Adrenal gland (tissue), 12 donors: ENCODE results near the gene INSL3. TPM values are rescaled to one million over a fixed set of nuclear protein-coding genes. Genes with fewer than 3 reads are reported as not detected.
A peak's percentile ranks its signal among the peaks of the same experiment; 100 is the strongest.

Experiments used
- DNase-seq, 7 donors: peaks; one replicate each; pipeline ENCODE4 v3.0.0-alpha.2; 2019 to 2020
- H3K27ac ChIP-seq, 5 donors: fragments of 200-600 bp; sonication (generic) in 4 of 5; 1 replicate in 3 of 5; 2 replicates in 2 of 5; pipeline versions ENCODE4 v1.5.1 to v1.8.0; 2016 to 2020; ENCODE audit warnings: mild to moderate bottlenecking in 1 of 5
- H3K27me3 ChIP-seq: fragments of 200-600 bp; 2 replicates; pipeline ENCODE4 v1.8.0; 2021
- H3K36me3 ChIP-seq, 2 donors: fragments of 200-600 bp; replicated peaks in 1 of 2; 1 replicate in 1 of 2; 2 replicates in 1 of 2; pipeline versions ENCODE4 v1.5.1 to v1.8.0; 2018 to 2022
- H3K4me1 ChIP-seq, 2 donors: fragments of 200-600 bp; replicated peaks in 1 of 2; 1 replicate in 1 of 2; 2 replicates in 1 of 2; pipeline versions ENCODE4 v1.5.1 to v1.8.0; 2018 to 2021
- H3K4me3 ChIP-seq, 4 donors: fragments of 200-600 bp; sonication (generic) in 3 of 4; one replicate each; pipeline ENCODE4 v1.5.1; 2016 to 2018
- H3K9me3 ChIP-seq, 3 donors: fragments of 200-600 bp; sonication (generic) in 1 of 3; replicated peaks in 1 of 3; 1 replicate in 2 of 3; 2 replicates in 1 of 3; pipeline versions ENCODE4 v1.5.1 to v1.8.0; 2016 to 2021
- POLR2A ChIP-seq, 2 donors: fragments of 450-650 bp; IDR thresholded peaks; one replicate each; pipeline ENCODE4 v1.6.1; 2017; ENCODE audit warnings: antibody characterized with exemption in 2 of 2, mild to moderate bottlenecking in 2 of 2, moderate library complexity in 1 of 2
- WGBS, 4 donors: extraction: QIAGEN DNeasy Blood & Tissue Kit in 2 of 4; methylation state at CpG; one replicate each; pipeline versions ENCODE4 v1.1.5 to v1.1.7; 2013 to 2017; 5-methylcytosine and 5-hydroxymethylcytosine counted together
- intact Hi-C, 2 donors: fragments of 100-400 bp; cut with DNase I; formaldehyde crosslinking; loops; one replicate each; pipeline versions ENCODE4 v1.14.1 to v1.15.0; 2022 to 2023
- polyA plus RNA-seq, 3 donors: library from polyadenylated mRNA; stranded (reverse); fragments of 200-250 nt in 2 of 3; fragments of 350-450 nt in 1 of 3; fragmentation: Illumina TruSeq in 1 of 3; extraction: RNeasy Lipid Tissue Mini Kit (QIAGEN cat#74804) in 1 of 3; gene quantifications; one replicate each; pipeline ENCODE4 v1.2.3, GENCODE V29; 2013 to 2014
- total RNA-seq, 9 donors: library from RNA; depleted of rRNA in 4 of 9; stranded (reverse); fragments of >200 nt in 4 of 9; fragments of 120-200 nt in 1 of 9; fragmentation: NEBNext Ultra II Directional in 1 of 9; extraction: Animal tissue kit (Norgen Biotek cat#: 25700) in 1 of 9; gene quantifications; one replicate each; pipeline versions ENCODE4 v1.1.0 to v1.2.4, GENCODE V29; 2013 to 2023
- TF ChIP-seq, protein P1 (sequence below), 6 experiments: fragments of 450-650 bp in 4 of 6; fragments of 200-600 bp in 2 of 6; sonication (generic) in 1 of 6; IDR thresholded peaks; 1 replicate in 5 of 6; 2 replicates in 1 of 6; pipeline versions ENCODE4 v1.5.1 to v1.8.0; 2016 to 2021; ENCODE audit warnings: antibody characterized with exemption in 6 of 6, mild to moderate bottlenecking in 2 of 6, moderate library complexity in 1 of 6
- donor health status: healthy with polysubstance abuse.
- donor health status: Bipolar disorder and iron deficiency.
- donor health status: DM: yes; HTN: yes; CAD: no.
- donor health status: DM: no; HTN: no; CAD: no.
- donor health status: DM: no; HTN: no; CAD: no.
- donor health status: DM: yes; HTN: yes; CAD: no.

Gene INSL3
- total and polyA plus RNA-seq, 12 donors = 0.17 to 0.40 (median 0.28) TPM; not detected in 8

DNA sequence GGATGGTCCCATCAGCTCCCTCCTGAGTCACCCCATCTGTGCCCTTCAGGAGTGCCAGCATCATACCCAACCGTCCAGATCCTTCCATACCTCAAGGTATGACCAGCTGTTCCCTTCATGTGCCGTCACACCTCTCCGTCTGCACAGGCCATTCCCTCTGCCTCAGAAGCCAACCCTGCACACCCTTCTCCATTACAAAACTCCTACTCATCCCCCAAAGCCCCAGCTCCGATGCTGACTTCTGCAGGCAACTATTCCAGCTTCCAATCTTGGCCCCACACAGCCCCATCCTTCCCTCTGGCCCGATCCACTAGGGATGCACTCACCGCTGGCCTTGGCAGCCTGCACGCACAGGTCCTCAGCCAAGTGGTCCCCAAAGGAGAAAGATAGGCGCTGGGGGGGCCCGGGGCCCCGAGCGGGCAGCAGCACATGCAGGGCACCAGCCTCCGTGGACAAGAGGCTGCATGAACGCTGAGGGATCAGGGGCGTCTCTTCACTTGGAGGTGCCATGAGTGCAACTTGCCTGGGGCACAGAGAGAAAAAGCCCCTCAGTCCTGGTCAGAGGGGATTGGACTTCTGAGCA lies 22.7 kb upstream of the INSL3 start:
- no peak overlapping the region for H3K27ac ChIP-seq
- H3K27me3 ChIP-seq = no peaks in the 10 kb centered on the region
- no peaks in the 10 kb centered on the region for H3K9me3 ChIP-seq
- DNase-seq = no peak
- WGBS, 4 donors = 77 to 86% (median 81%) methylated on average over 10 to 14 of the region's 14 CpGs
- intact Hi-C loops = no loop called here
- H3K36me3 ChIP-seq = no peaks in the 10 kb centered on the region
- peaks cover 0 to 4% of the 10 kb centered on the region in 2 donors for H3K4me1 ChIP-seq
- H3K4me3 ChIP-seq = no peak overlapping the region
- TF ChIP-seq POLR2A (IDR thresholded peaks at IDR 0.05) = no peak
- TF ChIP-seq, protein P1, sequence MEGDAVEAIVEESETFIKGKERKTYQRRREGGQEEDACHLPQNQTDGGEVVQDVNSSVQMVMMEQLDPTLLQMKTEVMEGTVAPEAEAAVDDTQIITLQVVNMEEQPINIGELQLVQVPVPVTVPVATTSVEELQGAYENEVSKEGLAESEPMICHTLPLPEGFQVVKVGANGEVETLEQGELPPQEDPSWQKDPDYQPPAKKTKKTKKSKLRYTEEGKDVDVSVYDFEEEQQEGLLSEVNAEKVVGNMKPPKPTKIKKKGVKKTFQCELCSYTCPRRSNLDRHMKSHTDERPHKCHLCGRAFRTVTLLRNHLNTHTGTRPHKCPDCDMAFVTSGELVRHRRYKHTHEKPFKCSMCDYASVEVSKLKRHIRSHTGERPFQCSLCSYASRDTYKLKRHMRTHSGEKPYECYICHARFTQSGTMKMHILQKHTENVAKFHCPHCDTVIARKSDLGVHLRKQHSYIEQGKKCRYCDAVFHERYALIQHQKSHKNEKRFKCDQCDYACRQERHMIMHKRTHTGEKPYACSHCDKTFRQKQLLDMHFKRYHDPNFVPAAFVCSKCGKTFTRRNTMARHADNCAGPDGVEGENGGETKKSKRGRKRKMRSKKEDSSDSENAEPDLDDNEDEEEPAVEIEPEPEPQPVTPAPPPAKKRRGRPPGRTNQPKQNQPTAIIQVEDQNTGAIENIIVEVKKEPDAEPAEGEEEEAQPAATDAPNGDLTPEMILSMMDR (IDR thresholded peaks at IDR 0.05) = no peak

DNA sequence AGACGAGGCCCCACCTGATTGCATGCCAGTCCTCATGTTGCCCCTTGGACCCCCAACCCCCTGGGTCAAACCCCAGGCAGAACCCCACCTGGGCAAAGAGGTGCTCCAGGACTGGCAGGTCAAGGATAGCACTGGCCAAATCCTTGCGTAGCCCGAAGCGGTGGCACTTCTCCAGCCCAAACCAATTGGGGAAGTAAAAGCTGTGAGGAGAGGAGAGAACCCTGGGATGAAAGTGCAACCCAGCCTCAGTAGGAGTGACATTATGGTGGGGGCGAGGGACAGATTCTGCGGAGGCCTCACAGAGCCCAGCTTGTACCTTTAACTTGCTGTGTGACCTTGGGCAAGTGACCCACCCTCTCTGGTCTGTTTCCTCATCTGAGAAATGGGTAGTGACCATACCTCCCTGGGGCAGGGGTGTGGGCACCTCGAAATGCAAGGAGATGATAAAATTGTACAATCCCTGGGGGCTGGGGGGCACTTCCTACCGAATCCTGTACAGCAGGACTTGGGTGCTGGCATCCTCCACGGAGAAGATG lies 22.0 kb upstream of the INSL3 start:
- intact Hi-C loops = no loop called here
- Histone ChIP-seq H3K36me3 (no peaks in the 10 kb centered on the region), H3K27me3 (no peaks in the 10 kb centered on the region), H3K27ac (no peak overlapping the region), H3K4me3 (no peak overlapping the region), H3K9me3 (no peaks in the 10 kb centered on the region), H3K4me1 (peaks cover 0 to 4% of the 10 kb centered on the region in 2 donors)
- 76 to 83% (median 81%) methylated on average over 8 to 9 of the region's 9 CpGs for WGBS, 4 donors
- no peak for DNase-seq
- TF ChIP-seq, protein P1 (IDR thresholded peaks at IDR 0.05) = no peak
- TF ChIP-seq POLR2A (IDR thresholded peaks at IDR 0.05) = no peak

DNA sequence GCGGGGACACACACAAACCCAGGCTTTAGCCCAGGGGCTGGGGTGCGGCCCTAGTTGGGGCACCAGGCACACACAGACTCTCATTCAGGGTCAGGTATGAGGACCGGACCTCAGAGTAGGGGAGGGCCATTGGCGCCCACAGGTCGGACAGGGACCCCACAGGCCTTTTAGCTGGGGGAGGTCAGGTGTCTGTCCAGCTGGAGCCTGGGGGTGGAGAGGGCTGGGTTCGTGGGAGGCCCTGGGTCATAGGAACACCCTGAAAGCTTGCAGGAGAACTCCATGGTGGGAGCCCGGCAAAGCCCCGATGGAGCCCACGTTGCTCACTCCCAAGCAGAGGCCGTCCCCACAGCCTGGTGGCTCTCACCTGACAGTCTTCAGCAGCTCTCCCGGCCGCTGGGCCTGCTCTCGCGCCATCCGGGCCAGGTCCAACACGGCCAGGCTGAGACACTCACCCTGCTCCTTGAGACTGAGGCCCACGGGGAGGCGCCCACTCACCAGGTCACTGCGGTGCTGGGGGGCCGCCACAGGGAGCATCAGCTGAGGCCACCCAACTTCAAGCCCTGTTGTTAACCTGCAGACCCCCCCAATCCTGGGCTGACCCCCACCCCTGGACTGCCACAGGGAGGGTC lies 21.5 kb upstream of the INSL3 start:
- no peak for DNase-seq
- Histone ChIP-seq H3K9me3 (no peaks in the 10 kb centered on the region), H3K4me1 (peaks cover 0 to 4% of the 10 kb centered on the region in 2 donors), H3K4me3 (peak overlapping the region in 1 of 4 donors; percentile 9), H3K27me3 (no peaks in the 10 kb centered on the region), H3K27ac (peak overlapping the region in 2 of 5 donors; percentile 27 to 50), H3K36me3 (peaks cover 0 to 5% of the 10 kb centered on the region in 2 donors)
- intact Hi-C loops = no loop called here
- no peak for TF ChIP-seq POLR2A (IDR thresholded peaks at IDR 0.05)
- TF ChIP-seq, protein P1 (IDR thresholded peaks at IDR 0.05) = no peak
- 46 to 63% (median 58%) methylated on average over 5 to 20 of the region's 20 CpGs for WGBS, 4 donors

DNA sequence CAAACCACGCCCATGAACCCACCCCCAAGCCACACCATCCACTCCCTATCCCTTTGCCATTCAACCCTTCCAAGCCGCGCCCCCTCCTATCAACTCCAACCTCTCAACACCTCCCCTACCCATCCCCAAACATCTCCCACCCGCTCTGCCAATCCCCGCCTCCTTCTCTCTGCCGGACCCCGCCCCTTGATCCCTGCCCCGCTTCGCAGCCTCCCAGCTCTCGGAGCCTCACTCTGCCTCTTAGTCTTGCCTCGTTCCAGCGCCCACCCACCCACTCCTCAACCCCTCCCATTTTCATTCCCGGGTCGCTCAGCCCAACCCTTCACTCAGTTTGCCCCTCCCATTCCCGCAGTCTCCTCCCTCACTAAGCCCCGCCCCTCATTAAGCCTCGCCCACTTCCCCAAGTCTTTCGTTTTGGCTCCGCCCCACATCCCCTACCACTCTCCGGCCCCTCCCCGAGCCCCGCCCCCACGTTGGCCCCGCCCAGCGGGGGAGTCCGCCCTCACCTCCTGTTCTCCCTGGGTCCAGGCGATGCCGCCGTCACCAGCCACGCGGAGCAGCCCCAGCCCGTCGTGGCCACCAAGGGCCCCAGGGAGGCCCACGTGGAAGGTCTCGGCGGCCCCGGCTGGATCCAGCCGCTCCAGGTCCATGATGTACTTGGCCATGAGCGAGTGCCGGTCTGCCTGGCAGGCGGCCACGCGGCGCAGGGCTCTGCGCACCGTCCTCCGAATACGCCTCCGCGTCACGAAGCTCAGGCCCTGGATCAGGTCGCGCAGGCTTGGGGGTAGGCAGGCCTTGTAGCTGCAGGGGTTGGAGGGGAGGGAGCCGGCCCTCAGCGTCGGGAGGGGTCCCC lies 20.7 kb upstream of the INSL3 start:
- WGBS, 4 donors = 26 to 46% (median 26%) methylated on average over 24 to 56 of the region's 56 CpGs
- DNase-seq = peak; percentile 64 to 83 (median 79)
- peak overlapping the region in 2 of 5 donors; percentile 50 to 69 for H3K27ac ChIP-seq

More for the DNA sequence above, 20.7 kb upstream of the INSL3 start:
- intact Hi-C loops = no loop called here
- TF ChIP-seq, protein P1 (IDR thresholded peaks at IDR 0.05) = no peak
- no peak for TF ChIP-seq POLR2A (IDR thresholded peaks at IDR 0.05)
- Histone ChIP-seq H3K4me3 (peak overlapping the region in 1 of 4 donors; percentile 9), H3K9me3 (no peaks in the 10 kb centered on the region), H3K36me3 (peaks cover 0 to 8% of the 10 kb centered on the region in 2 donors), H3K27me3 (no peaks in the 10 kb centered on the region), H3K4me1 (peaks cover 0 to 4% of the 10 kb centered on the region in 2 donors)
